ENCODE measurements around the gene TMA16.
"Not testable (repeated sequence)": the region's sequence is repeated elsewhere in the genome, so short reads cannot be mapped to it uniquely, and the experiment has no call there.

Gene TMA16

GRCh38 chr4:163494360-163495241 lies at the start of gene TMA16:
Gene TMA16, plus strand, starts transcription at chr4:163494690. Its CDS starts 112 bp downstream, at chr4:163494802.
- peak; percentile 55 to 74 (median 65) for DNase-seq (ENCODE audit: low read depth in 2 of 3, low spot score in 2 of 3)

DNA sequence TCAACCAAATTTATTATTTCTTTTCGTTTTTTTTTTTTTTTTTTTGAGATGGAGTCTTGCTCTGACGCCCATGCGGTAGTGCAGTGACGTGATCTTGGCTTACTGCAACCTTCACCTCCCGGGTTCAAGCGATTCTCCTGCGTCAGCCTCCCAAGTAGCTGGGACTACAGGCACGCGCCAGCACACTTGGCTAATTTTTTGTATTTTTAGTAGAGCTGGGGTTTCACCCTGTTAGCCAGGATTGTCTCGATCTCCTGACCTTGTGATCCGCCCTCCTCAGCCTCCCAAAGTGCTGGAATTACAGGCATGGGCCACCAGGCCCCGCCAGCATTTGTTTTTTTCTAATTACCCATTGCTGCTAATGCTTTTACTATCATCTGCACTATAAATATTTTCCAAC lies 47.5 kb upstream of the TMA16 start:
- DNase-seq (ENCODE audit: low read depth in 2 of 3, low spot score in 2 of 3), result not testable (repeated sequence)

DNA sequence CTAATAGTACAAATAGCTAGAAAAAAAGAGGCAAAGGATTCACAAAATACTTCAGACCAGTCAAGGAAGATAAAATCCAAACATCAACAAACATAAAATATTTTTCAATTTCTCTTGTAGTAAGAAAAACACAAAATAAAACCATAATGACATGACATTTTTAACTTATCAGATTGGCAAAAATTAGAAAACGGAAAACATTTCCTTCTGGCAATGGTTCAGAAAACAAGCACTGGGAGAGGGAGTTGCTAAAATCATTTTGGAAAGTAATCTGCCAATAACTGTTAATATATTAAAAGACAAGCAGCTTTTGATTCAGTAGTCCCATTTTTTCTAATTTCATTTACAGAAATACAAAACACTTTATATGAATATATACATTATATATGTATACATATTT lies 47.0 kb upstream of the TMA16 start:
- DNase-seq (ENCODE audit: low read depth in 2 of 3, low spot score in 2 of 3), result no peak

- no peak for DNase-seq (ENCODE audit: low read depth in 2 of 3, low spot score in 2 of 3)
Observed at GRCh38 chr4:163448540-163449203, 45.8 kb upstream of the TMA16 start.

DNA sequence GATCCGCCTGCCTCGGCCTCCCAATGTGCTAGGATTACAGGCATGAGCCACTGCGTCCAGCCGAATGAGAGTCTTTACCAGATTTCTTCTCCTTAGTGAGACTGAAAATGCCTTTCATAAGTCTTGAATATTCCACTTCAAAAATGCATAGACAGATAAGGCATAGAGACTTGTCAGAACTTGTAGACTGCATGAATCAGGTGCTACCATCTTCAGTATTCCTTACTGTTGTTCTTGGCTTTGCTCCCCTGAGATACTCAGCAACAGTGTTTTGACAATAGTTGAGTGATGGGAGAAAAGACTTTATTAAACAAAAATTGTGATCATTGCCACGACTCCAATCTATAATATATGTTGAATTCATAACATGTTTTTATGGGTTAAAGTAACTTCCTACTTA lies 31.9 kb upstream of the TMA16 start:
- no peak for DNase-seq (ENCODE audit: low read depth in 2 of 3, low spot score in 2 of 3)

DNA sequence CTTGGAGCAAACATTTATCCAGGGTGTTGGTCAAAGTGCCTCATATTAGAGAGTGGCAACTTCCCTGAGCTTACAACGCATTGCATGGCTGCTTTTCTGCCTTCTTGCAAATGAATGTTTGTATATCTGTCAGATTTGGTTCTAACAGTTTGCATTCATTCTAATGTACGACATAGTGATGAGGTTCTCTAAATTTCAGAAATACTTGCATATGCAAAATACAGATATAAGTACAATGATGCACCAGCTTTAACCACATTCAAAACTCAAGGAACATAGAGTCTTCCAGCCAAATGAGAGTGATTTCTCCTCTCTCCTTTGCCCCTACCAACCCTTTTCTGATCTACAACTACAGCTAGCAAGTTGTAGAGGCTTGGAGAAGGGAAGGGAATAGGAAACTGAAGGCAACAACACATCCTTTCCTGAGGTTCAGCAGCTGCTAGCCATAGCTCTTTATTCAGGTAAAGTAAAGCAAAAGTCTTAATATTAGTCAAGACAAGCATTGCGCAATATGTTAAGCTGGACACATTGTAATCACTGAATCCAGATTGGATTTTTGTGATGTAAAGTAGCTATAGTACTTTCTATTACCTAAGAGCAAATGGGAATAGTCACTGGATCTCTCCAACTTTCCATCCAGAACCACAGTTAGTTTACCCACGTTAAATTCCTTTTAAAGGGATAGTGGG lies 27.3 kb upstream of the TMA16 start:
- DNase-seq (ENCODE audit: low read depth in 2 of 3, low spot score in 2 of 3), result no peak

DNA sequence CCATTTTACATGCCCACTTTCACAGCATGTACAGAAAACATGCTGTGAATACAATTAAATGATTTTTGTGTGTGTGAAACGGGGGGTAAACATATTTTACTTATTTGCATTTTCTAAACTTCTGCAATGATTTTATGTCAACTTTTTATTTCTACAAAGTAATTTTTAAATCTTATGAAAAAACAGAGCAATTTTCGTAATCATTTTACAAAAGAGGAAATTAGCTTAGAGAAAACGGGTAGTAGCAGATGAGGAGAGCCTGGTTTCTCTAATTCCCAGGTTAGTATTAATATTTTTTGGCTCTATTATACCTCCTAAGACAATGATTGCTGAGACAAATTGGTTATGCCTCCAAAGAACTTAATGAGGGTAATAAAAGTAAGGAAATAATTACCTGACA lies 24.1 kb upstream of the TMA16 start:
- no peak for DNase-seq (ENCODE audit: low read depth in 2 of 3, low spot score in 2 of 3)

DNA sequence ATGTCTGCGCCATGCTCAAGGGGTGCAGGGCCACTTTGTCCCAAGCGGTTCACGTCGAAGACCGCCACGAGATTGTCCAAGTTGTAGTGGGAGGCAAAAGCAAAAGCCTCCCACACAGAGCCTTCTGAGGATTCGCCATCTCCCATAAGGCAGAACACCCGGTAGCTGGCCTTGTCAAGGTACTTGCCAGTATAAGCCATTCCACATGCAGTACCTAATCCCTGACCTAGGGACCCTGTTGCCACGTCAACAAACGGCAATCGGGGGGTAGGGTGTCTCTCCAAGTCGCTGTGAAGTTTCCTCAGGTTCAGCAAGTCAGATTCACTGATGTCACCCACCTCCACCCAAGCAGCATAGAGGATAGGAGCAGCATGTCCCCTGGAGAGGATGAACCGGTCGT lies 21.4 kb upstream of the TMA16 start:
- DNase-seq (ENCODE audit: low read depth in 2 of 3, low spot score in 2 of 3), result no peak

DNA sequence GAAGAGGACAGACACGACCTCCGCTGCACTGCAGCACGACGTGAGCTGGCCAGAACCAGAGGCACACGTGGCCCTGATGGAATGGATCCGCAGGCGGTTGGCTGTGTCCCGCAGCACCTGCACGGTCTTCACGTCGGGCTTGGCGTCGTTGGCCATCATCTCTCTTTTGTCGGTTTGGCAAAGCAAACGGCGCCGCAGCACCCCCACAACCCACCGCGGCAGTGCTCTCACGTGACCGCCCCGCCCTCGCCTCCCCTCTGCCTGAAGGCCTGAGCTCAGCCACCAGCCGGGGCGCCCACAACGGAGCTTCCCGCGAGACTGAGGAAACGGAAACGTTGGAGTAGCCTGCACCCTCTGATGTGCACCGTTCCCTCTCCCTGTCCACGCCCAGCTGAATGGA lies 20.9 kb upstream of the TMA16 start, which contains the start of gene TKTL2:
TSS of gene TKTL2 (minus strand) at position 179 of the 400 bp plus-strand sequence. CDS start at position 159, 20 bp downstream.
- no peak for DNase-seq (ENCODE audit: low read depth in 2 of 3, low spot score in 2 of 3)

DNA sequence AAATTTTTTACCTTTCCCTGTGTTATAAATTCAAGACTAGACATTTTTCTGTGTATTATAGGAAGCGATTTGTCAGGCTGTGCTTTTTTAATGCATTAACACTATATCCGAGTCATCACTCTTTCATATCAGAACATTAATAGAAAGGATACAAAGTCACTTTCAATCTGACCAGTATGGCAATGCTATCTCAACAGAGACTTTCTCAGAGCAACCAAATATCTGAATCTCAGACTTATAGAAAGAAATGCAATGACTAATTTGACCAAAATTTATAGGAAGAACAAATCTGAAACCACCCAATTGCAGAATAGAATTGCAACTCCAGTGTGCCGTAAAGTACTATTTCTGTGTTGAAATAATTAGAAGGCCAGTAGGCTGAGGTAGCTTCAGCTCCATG lies 20.5 kb upstream of the TMA16 start:
- DNase-seq (ENCODE audit: low read depth in 2 of 3, low spot score in 2 of 3), result no peak

DNA sequence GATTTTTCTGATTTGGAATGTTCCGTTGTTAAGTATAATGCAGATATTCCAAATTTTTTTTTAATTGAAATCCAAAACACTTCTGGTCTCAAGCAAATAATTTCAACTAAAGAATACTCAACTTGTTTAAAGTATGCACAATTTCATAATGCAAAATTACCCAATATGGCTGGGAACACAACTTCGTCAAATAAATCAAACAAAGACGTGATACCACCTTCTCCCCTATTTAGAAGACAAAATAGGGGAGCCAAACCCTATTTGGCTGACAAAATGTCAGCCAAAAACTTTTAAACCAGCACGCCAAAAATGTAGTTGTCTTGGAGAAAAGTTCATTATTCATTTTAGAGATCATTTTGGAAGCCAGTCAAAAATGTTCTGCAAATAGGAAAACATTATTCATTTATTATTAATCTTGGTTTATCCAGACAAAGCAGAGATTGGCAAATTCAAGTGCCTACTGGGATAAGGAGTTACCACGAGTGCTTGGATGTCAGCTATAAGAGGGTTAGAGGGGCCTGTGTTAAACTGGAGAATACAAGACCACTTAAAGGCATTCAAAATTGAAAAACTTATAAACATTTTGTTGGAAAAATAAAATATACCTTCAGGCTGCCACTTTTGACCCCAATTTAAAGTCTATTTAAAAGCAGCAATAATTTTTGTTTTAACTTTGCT lies 17.6 kb upstream of the TMA16 start:
- no peak for DNase-seq (ENCODE audit: low read depth in 2 of 3, low spot score in 2 of 3)

DNA sequence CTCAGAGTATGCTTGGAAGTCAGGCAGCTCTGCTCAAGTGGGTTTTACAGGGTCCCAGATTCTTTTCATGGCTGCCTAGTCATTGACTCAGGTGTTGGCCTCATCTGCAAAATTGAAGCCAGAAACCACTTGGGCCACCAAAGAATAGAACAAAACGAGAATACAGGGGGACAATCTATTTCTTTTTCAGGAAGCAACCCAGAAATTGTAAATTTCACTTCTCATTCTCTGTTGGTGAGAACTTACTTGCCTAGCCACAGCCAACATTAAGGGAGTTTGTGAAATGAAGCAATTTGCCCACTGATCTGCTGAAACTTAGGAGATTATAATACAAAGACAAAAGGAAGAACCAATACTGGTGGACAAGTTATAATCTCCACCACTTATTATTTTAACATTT lies 12.3 kb upstream of the TMA16 start:
- no peak for DNase-seq (ENCODE audit: low read depth in 2 of 3, low spot score in 2 of 3)

DNA sequence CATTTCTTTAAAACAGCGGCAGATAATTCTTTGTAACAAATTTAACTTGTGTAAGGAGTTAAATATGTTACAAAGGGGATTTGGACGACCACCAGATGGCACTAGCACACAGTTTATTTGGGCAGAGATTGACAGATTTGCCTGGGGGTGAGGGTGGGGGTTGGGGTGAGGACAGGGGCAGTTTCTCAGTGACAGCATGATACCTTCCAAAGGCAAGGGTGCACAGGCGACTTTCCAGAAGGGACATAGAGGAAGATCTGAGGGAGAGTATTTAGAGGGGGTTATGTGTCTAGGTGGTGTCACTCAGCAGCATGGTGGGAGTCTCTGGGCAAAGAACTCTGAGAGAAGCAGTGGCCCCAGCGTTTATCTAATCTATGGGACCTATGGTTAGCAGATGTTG lies 9.6 kb upstream of the TMA16 start:
- peak in 1 of 3 experiments; percentile 12 for DNase-seq (ENCODE audit: low read depth in 2 of 3, low spot score in 2 of 3)

DNA sequence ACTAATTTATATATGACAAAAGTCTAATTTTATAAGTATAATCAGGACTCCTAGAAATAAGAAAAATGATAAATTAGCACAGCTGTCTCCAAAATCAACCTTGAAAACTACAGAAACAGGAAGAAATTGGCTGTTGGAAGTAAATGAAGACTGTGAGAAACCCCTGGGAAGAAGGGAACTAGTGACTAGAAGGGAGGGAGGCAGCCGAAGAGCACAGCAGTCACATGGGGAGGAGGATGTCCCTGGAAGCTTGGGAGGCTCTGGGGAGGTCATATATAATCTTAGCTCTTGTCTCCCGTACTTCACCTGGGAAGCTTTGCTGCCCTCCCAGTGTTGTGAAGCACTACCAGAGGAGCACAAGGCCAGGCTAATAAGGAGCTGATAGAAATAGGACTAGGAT lies 8.9 kb upstream of the TMA16 start:
- DNase-seq (ENCODE audit: low read depth in 2 of 3, low spot score in 2 of 3), result no peak

DNA sequence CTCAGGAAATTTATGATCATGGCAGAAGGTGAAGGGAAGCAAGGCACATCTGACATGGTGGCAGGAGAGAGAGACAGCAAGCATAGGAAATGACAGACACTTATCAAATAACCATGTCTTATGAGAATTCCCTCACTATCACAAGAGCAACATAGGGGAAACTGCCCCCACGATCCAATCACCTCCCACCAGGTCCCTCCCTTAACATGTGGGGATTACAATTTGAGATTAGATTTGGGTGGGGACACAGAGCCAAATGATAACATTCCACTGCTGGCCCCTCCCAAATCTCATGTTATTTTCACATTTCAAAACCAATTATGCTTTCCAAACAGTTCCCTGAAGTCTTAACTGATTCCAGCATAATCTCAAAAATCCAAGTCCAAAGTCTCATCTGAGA lies 8.2 kb upstream of the TMA16 start:
- DNase-seq (ENCODE audit: low read depth in 2 of 3, low spot score in 2 of 3), result no peak

GRCh38 chr4:163489929-163490328 lies 4.6 kb upstream of the TMA16 start:
- no peak for DNase-seq (ENCODE audit: low read depth in 2 of 3, low spot score in 2 of 3)

DNA sequence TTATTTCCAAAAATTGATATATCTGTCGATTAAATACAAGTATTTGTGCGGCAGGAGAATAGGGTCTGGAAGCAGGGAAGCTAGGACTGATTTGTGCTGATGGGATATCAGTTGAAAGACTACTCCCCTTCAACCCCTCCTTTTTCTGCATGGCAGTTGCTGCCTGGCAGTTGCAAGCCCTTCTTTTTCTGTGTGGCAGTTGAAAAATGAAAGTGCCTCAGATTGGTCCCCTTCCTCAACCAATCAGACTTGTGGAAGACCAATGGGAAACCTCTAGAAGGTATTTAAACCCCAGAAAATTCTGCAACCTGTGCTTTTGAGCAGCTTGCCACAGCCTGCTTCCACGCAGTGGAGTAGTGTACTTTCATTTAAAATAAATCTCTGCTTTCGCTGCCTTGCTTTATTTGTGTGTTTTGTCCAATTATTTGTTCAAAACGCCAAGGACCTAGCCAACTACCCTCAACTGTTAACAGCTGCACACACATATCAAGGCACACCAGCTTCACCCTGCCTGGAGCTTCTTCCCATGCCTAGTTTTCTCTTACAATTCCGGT lies 1.5 kb upstream of the TMA16 start:
- no peak for DNase-seq (ENCODE audit: low read depth in 2 of 3, low spot score in 2 of 3)

DNA sequence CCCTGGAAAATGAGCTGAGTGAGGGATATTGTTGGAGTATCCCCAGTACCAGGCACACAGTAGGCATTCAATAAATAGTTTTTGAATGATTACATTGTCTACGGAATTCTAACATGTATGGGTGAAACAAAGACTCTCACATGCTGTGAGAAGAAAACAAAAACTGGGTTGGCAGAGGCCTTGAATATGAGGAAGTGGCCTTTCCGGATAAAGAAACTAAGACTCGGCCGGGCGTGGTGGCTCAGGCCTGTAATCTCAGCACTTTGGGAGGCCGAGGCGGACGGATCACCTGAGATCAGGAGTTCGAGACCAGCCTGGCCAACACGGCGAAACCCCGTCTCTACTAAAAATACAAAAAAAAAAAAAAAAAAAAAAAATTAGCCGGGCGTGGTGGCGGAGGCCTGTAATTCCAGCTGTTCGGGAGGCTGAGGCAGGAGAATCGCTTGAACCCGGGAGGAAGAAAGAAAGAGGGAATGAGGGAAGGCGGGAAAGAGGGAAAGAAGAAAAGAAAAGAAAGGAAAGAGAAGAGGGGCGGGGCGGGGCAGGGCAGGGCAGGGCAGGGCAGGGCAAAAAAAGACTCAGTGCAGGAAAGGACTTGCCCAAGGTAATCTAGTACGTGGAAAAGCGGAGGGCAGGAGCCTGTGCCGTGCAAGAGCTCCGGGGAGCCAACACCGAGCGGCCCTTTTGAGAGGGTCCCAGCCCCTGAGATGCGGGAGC lies 689 bp upstream of the TMA16 start:
- no peak for DNase-seq (ENCODE audit: low read depth in 2 of 3, low spot score in 2 of 3)

DNA sequence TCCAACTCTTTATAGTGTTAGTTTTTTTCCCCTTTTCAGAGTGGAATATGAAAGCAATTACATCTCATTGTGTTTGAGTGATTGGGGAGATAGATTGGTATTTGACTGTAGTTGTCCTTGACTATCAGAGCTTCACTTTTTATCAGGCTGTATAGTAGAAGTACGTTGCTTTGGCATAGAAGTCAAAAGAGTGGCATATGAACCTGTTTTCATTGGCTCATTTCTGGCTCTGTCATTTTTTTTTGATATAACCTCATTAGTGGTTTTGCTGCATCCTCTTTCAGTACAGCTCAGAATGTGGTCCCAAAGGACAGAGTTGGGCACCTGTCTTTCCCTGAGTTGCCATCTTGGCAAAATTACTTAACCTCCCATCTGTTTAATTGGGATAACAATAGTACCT lies 1.4 kb downstream of the TMA16 start:
- DNase-seq (ENCODE audit: low read depth in 2 of 3, low spot score in 2 of 3), result no peak

DNA sequence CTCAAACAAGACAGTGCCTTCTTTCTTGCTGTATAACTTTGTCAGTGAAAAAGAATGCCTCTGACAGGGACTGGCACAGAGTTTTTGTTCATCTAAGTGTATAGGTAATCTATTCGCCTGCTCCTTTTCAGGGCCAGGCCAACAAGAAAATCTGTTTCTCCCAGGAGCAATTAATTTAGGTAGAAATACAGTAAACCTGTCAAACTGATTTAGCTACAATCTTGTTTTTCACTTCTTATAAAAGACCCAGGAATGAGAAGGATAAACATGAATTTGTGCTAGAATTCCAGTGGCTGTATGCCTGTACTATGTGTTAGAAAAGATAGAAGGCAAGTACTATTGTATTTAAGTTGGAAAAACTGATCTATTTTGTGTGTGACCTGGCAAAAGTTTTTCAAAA lies 6.1 kb downstream of the TMA16 start:
- no peak for DNase-seq (ENCODE audit: low read depth in 2 of 3, low spot score in 2 of 3)

All from activated CD8-positive, alpha-beta memory T cell treated with anti-CD3 and anti-CD28 coated beads for 48 hours (primary cell).